Esophagus muscularis mucosa (tissue), 3 donors: ENCODE data around the gene TSNAX.

Experiments
- CTCF ChIP-seq, 3 experiments: fragments of 200-600 bp in 2 of 3; fragments of 450-650 bp in 1 of 3; sonication (generic) in 2 of 3; IDR thresholded peaks; one replicate each; pipeline ENCODE4 v1.5.1; 2017 to 2019; ENCODE audit warnings: antibody characterized with exemption in 3 of 3, mild to moderate bottlenecking in 2 of 3, moderate library complexity in 1 of 3
- POLR2A ChIP-seq: fragments of 450-650 bp; IDR thresholded peaks from one replicate; pipeline ENCODE4 v1.6.1; 2017; ENCODE audit warnings: antibody characterized with exemption, moderate library complexity, mild to moderate bottlenecking, low read depth

- no peak for TF ChIP-seq CTCF (IDR thresholded peaks at IDR 0.05)
- no peak for TF ChIP-seq POLR2A
Observed at GRCh38 chr1:231485029-231485784, 43.3 kb upstream of the TSNAX start.
